Activated T-helper 1 cell treated with anti-CD3 and anti-CD28 coated beads, Interleukin-12 subunit alpha, Interleukin-12 subunit beta, Interleukin-2, Interleukin-4 antibody, amounts not matched to agents 30 ng/mL and 10 ng/mL and 1 ng/mL, durations not matched to agents 14 hours and 24 hours and 36 hours (primary cell): ENCODE results near the gene EPB41L3. TPM values are rescaled to one million over a fixed set of nuclear protein-coding genes. Genes with fewer than 3 reads are reported as not detected.
"Not testable (repeated sequence)": the region's sequence is repeated elsewhere in the genome, so short reads cannot be mapped to it uniquely, and the experiment has no call there.

Experiments
- DNase-seq: peaks from one replicate; pipeline ENCODE4 v3.0.0; 2021; ENCODE audit warnings: low spot score
- H3K27ac Mint-ChIP-seq: one replicate; pipeline ENCODE4 v1.8.0; 2021; ENCODE audit warnings: mild to moderate bottlenecking, mixed read lengths
- H3K27me3 Mint-ChIP-seq: one replicate; pipeline ENCODE4 v1.8.0; 2022; ENCODE audit warnings: mild to moderate bottlenecking, moderate library complexity, mixed read lengths; ENCODE audit not compliant: insufficient read depth
- H3K36me3 Mint-ChIP-seq: one replicate; pipeline ENCODE4 v1.8.0; 2021; ENCODE audit warnings: low read depth, mixed read lengths
- H3K4me1 Mint-ChIP-seq: one replicate; pipeline ENCODE4 v1.8.0; 2021; ENCODE audit warnings: low read depth, mixed read lengths
- H3K4me3 Mint-ChIP-seq: one replicate; pipeline ENCODE4 v1.8.0; 2021; ENCODE audit warnings: mild to moderate bottlenecking, moderate library complexity, mixed read lengths
- H3K9me3 Mint-ChIP-seq: one replicate; pipeline ENCODE4 v1.8.0; 2021; ENCODE audit warnings: mixed read lengths
- intact Hi-C: fragments of 100-400 bp; cut with micrococcal nuclease; formaldehyde crosslinking; loops from one replicate; pipeline ENCODE4 v1.15.1; 2024
- total RNA-seq: library from RNA; stranded (reverse); gene quantifications from 2 replicates; pipeline ENCODE4 v1.2.3, GENCODE V29; 2022

The EPB41L3 gene
- total RNA-seq, 1 donor from 2014 or later, result 1.7 TPM

GRCh38 chr18:5521000-5521399, 22.8 kb downstream of the EPB41L3 start:
- intact Hi-C loops, result no loop called here
- DNase-seq, result no peak
- no peak overlapping the region for H3K4me3 Mint-ChIP-seq
- H3K9me3 Mint-ChIP-seq, result no peaks in the 10 kb centered on the region
- H3K27ac Mint-ChIP-seq, result no peak overlapping the region
- H3K36me3 Mint-ChIP-seq, result no peaks in the 10 kb centered on the region
- peaks cover 4% of the 10 kb centered on the region for H3K27me3 Mint-ChIP-seq
- no peaks in the 10 kb centered on the region for H3K4me1 Mint-ChIP-seq

- H3K4me3 Mint-ChIP-seq, result no peak overlapping the region
- intact Hi-C loops, result no loop called here
- no peak overlapping the region for H3K27ac Mint-ChIP-seq
- no peaks in the 10 kb centered on the region for H3K9me3 Mint-ChIP-seq
- peaks cover 4% of the 10 kb centered on the region for H3K27me3 Mint-ChIP-seq
- no peaks in the 10 kb centered on the region for H3K36me3 Mint-ChIP-seq
- H3K4me1 Mint-ChIP-seq, result peaks cover 2% of the 10 kb centered on the region
- no peak for DNase-seq
These were observed 23.3 kb downstream of the EPB41L3 start for GRCh38 chr18:5520464-5520863.

DNA sequence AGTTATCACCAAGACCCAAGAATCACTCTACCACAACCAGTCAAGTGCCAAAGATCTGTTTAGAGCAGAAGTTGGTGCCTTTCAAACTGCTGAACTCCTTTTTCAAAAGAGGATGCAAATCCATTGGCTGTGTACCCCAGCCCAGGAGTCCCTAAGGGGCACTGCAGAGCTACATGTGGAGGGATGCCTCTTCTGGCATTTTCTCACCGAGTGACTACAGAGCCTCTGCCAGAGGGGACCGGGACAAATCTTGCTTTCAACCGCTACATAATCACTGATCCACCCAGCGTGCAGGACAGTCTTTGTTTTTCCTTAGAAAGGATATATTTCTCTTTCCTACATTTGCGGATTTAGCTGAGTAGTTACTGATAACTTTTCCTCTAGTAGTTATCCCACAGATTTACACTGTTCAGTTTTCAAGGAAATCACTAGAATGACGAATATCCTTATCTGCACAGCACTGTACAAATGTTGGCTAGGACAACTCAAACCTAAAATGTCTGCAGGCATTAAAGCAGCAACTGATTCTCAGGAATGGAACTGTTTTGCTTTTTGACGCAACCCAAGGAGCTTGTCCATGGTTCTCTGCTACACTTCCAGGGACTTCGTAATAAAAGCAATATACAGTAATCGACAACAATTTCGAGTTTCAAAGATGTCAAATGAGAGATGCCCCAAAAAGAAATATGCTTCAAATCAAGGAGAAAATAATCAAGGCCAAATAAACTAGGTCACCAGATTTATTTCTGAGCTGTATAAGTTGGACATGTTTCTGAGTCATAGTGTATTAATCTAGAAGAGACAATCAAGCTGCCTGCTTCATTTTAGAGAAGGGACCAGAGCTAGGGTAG, 24.1 kb downstream of the EPB41L3 start:
- Mint-ChIP-seq H3K9me3 (no peaks in the 10 kb centered on the region), H3K36me3 (no peaks in the 10 kb centered on the region), H3K4me3 (no peak overlapping the region), H3K4me1 (peaks cover 6% of the 10 kb centered on the region), H3K27ac (no peak overlapping the region), H3K27me3 (peaks cover 4% of the 10 kb centered on the region)
- DNase-seq, result no peak
- intact Hi-C loops, result no loop called here

GRCh38 chr18:5518899-5519371, 24.9 kb downstream of the EPB41L3 start:
- intact Hi-C loops, result no loop called here
- Mint-ChIP-seq H3K27me3 (peaks cover 4% of the 10 kb centered on the region), H3K27ac (no peak overlapping the region)

DNA sequence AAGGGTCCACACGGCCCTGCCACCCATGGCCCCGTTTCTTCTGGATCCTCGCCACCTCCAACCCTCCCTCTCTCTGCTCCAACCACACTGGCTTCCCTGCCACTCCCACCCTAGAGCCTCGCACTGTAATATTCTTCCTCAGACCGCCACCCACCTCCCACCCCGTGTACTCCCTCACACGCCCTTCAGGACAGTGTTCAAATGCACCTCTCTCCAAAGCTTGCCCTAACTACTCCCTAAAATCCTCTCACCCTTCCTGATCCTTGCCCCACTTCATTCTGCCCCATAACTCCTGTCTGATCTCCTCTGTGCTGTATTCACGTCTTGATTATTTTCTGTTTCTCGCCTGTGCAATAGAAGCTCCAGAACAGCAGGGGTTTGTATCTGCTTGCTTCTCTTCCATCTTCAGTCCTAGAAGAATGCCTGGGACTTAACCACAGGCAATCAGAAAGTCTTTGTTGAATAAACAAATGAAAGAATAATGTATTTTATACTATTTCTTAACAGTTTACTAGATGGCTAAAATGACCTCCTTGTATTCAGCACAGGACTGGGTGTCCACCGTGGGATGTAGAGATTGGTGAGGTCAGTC, 25.5 kb downstream of the EPB41L3 start:
- DNase-seq, result no peak
- intact Hi-C loops, result no loop called here
- peaks cover 6% of the 10 kb centered on the region for H3K4me1 Mint-ChIP-seq

More at GRCh38 chr18:5518899-5519371, 24.9 kb downstream of the EPB41L3 start:
- DNase-seq, result no peak
- Mint-ChIP-seq H3K36me3 (no peaks in the 10 kb centered on the region), H3K4me3 (no peak overlapping the region), H3K9me3 (no peaks in the 10 kb centered on the region), H3K4me1 (peaks cover 6% of the 10 kb centered on the region)

GRCh38 chr18:5516841-5517240, 27.0 kb downstream of the EPB41L3 start:
- Mint-ChIP-seq H3K27me3 (peaks cover 4% of the 10 kb centered on the region), H3K4me1 (peaks cover 6% of the 10 kb centered on the region), H3K27ac (no peak overlapping the region), H3K9me3 (no peaks in the 10 kb centered on the region), H3K36me3 (no peaks in the 10 kb centered on the region), H3K4me3 (no peak overlapping the region)
- intact Hi-C loops, result no loop called here
- DNase-seq, result no peak

More for the DNA sequence above, 25.5 kb downstream of the EPB41L3 start:
- Mint-ChIP-seq H3K36me3 (no peaks in the 10 kb centered on the region), H3K9me3 (no peaks in the 10 kb centered on the region), H3K4me3 (no peak overlapping the region), H3K27me3 (peaks cover 4% of the 10 kb centered on the region), H3K27ac (no peak overlapping the region)

DNA sequence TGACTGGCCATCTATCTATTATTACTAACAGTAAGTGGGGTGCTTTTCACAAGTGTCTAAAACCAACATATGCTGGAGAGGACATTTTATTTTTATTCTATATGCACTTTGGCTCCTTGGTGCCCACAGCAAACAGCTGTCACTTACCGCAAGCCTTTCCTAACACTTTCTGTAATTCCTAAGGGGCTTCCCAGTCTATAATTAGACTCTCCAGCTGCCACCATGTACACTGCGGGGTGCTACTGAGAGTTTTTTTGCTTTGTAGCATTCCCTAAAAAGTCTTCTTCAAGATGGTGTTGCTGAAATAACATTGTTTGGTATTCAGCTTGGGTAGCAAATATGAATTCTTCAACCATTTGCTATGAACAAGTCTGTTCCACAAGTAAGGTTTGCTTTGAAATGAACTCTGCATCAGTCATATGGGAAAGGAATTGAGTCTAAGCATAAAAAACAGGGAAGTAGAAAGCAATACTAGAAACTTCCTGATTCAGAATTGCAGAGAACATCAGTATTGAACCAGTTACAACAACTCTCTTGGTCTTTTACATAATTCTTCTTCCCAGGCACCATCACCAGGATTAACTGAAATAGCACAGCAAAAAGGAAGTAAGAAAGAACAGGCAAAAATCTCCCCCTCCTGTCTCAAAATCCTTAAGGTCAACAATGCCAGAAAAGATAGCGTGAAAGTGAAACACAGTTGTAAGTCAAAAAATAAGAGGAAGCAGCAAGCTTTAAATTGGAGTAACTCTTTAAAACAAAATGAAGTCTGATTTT, 28.6 kb downstream of the EPB41L3 start:
- DNase-seq, result no peak
- Mint-ChIP-seq H3K4me1 (peaks cover 6% of the 10 kb centered on the region), H3K27me3 (peaks cover 4% of the 10 kb centered on the region), H3K9me3 (no peaks in the 10 kb centered on the region), H3K4me3 (no peak overlapping the region), H3K36me3 (no peaks in the 10 kb centered on the region), H3K27ac (no peak overlapping the region)
- intact Hi-C loops, result no loop called here

DNA sequence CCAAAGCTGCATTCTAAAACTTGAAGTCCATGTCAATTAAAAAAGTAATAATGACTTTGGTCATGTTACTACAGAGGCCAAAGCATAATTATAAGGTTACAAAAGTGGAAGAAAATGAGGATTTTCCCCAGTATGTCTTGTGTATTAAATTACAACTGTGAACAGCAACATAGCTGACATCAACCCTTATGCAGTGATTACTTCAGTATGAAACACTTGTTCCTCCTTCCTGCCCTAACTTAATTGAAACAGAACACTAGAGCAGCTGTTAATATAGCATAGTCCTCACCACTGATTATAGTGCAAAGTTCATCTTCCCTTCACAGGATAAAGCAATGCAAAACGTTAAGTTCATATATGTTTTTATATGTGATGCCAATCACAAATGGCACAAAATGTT, 29.9 kb downstream of the EPB41L3 start:
- no peak for DNase-seq
- no peaks in the 10 kb centered on the region for H3K9me3 Mint-ChIP-seq
- H3K4me1 Mint-ChIP-seq, result peaks cover 6% of the 10 kb centered on the region
- no peak overlapping the region for H3K4me3 Mint-ChIP-seq
- no peak overlapping the region for H3K27ac Mint-ChIP-seq
- H3K36me3 Mint-ChIP-seq, result no peaks in the 10 kb centered on the region
- peaks cover 4% of the 10 kb centered on the region for H3K27me3 Mint-ChIP-seq
- intact Hi-C loops, result no loop called here

DNA sequence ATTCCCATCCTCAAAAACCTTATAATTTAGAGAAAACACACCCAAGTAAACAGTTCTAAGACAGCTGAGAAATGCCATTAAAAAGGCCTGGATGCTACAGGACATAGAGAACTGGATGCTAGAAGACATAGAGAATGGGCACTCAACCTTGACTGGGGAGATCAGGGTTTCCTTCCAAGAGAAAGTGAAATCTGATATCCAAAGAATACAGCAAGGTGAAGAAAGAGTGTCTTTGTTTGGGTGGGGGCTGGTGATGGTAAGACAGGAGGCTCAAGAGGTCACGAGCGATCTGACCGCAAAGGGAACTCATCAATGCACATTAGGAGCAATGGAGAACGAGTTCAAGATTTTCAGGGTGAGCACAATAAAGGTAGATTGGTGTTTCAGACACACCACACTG, 31.6 kb downstream of the EPB41L3 start:
- H3K9me3 Mint-ChIP-seq, result no peaks in the 10 kb centered on the region
- H3K4me3 Mint-ChIP-seq, result no peak overlapping the region
- peaks cover 4% of the 10 kb centered on the region for H3K27me3 Mint-ChIP-seq
- H3K27ac Mint-ChIP-seq, result no peak overlapping the region
- H3K36me3 Mint-ChIP-seq, result no peaks in the 10 kb centered on the region
- intact Hi-C loops, result no loop called here
- DNase-seq, result no peak
- H3K4me1 Mint-ChIP-seq, result peaks cover 6% of the 10 kb centered on the region

- H3K36me3 Mint-ChIP-seq, intact Hi-C loops, H3K9me3 Mint-ChIP-seq, H3K27ac Mint-ChIP-seq, H3K4me3 Mint-ChIP-seq, H3K4me1 Mint-ChIP-seq, H3K27me3 Mint-ChIP-seq, DNase-seq: not testable (repeated sequence)
These were observed 32.3 kb downstream of the EPB41L3 start for GRCh38 chr18:5511541-5511940.

DNA sequence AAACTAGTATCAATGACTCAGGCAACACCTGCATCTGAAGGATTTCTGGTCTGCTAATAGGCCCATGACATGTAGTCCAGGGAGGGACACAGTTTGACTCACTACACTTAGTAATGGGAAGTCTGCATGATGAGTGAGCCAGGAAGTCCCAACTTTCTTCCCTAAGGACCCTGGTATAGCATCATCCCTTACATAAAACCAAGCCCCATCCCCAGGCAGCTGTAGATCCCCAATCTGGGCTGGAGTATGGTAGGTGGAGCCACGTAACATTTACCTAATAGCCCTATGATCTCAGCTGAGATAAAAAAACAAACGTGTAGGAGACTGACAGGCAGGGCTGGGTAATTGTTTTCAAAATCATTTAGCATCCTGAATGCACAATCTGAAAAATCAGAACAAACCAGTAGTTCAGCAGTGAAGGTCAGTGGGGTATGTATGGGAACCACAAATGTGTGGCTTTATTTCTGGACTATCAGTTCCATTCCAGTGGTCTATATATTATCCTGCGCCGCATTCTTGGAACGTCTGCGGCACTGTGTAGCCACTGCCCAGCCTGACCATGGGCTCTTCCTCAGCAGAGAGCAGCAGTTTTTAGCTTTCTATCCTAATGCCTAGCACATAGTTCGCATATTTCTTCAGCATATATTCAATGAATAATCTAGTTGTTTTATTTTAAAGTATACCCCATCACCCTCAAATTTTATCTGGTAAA, 33.5 kb downstream of the EPB41L3 start:
- H3K4me1 Mint-ChIP-seq, result peaks cover 2% of the 10 kb centered on the region
- no peak overlapping the region for H3K4me3 Mint-ChIP-seq
- H3K36me3 Mint-ChIP-seq, result no peaks in the 10 kb centered on the region
- H3K9me3 Mint-ChIP-seq, result no peaks in the 10 kb centered on the region
- no peak overlapping the region for H3K27ac Mint-ChIP-seq
- H3K27me3 Mint-ChIP-seq, result no peaks in the 10 kb centered on the region
- DNase-seq, result no peak
- intact Hi-C loops, result no loop called here

DNA sequence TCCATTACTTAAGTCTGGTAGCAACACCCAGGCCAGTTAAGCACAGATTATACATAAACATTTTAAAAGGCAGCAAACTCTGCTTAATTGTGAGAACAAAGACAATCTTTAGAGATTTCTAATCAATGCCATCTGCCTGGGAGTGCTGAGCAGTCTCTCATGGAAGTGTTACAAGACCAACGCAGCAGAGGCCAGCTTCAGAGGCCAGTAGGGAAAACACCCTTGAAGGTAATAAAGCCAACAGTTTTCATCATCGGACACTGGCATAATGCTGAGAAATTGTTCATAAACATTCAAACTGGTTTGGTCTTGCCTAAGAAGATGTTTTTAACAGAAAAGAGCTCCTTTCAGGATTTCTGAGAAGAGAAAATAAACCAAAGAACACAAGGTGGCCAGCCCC, 35.0 kb downstream of the EPB41L3 start:
- Mint-ChIP-seq H3K27ac (no peak overlapping the region), H3K4me1 (no peaks in the 10 kb centered on the region), H3K27me3 (no peaks in the 10 kb centered on the region), H3K9me3 (no peaks in the 10 kb centered on the region), H3K36me3 (no peaks in the 10 kb centered on the region), H3K4me3 (no peak overlapping the region)
- DNase-seq, result no peak
- intact Hi-C loops, result no loop called here
